Liver (tissue), 3 donors: Measurements from ENCODE around the gene FADS6.

ENCODE experiments used
- CTCF ChIP-seq: fragments of 150-350 bp; IDR thresholded peaks from 2 replicates; pipeline ENCODE4 v1.5.1; 2017; ENCODE audit warnings: improper control_type of control experiment, low read depth, low read length; ENCODE audit not compliant: missing input control
- FOXA1 ChIP-seq: IDR thresholded peaks from 2 replicates; pipeline ENCODE4 v1.6.1; 2016; ENCODE audit warnings: antibody characterized with exemption
- FOXA2 ChIP-seq: IDR thresholded peaks from 2 replicates; pipeline ENCODE4 v1.6.1; 2016; ENCODE audit warnings: antibody characterized with exemption
- HNF4G ChIP-seq: IDR thresholded peaks from 2 replicates; pipeline ENCODE4 v1.6.1; 2016; ENCODE audit warnings: antibody characterized with exemption
- JUND ChIP-seq, 2 donors: IDR thresholded peaks; 2 replicates each; pipeline ENCODE4 v1.6.1; 2016; ENCODE audit warnings: antibody characterized with exemption in 2 of 2
- RAD21 ChIP-seq, 2 donors: IDR thresholded peaks; 2 replicates each; pipeline ENCODE4 v1.6.1; 2016; ENCODE audit warnings: antibody characterized with exemption in 2 of 2, mild to moderate bottlenecking in 2 of 2
- REST ChIP-seq: IDR thresholded peaks from 2 replicates; pipeline ENCODE4 v1.6.1; 2016; ENCODE audit warnings: antibody characterized with exemption, mild to moderate bottlenecking
- RXRA ChIP-seq, 2 donors: IDR thresholded peaks; 2 replicates each; pipeline ENCODE4 v1.6.1; 2017 to 2018; ENCODE audit warnings: antibody characterized with exemption in 2 of 2, mild to moderate bottlenecking in 1 of 2
- SP1 ChIP-seq: IDR thresholded peaks from 2 replicates; pipeline ENCODE4 v1.6.1; 2018; ENCODE audit warnings: antibody characterized with exemption, mild to moderate bottlenecking
- YY1 ChIP-seq: IDR thresholded peaks from 2 replicates; pipeline ENCODE4 v1.6.1; 2016; ENCODE audit warnings: antibody characterized with exemption, mild to moderate bottlenecking
- donor health status: healthy.
- donor health status: healthy.

GRCh38 chr17:74846621-74847020 lies 46.8 kb downstream of the FADS6 start:
- TF ChIP-seq RAD21 (IDR thresholded peaks at IDR 0.05) (no peak), CTCF (no peak), REST (no peak), FOXA2 (no peak), JUND (IDR thresholded peaks at IDR 0.05) (no peak), YY1 (no peak), SP1 (no peak), FOXA1 (no peak), RXRA (IDR thresholded peaks at IDR 0.05) (no peak), HNF4G (no peak)
